Stimulated activated CD8-positive, alpha-beta memory T cell treated with anti-CD3 and anti-CD28 coated beads, Interleukin-4, amount 100 ng/mL, for 1 hour (primary cell): Measurements from ENCODE around the gene CD46.

Experiments used
- DNase-seq, 2 donors: peaks; one replicate each; pipeline ENCODE4 v3.0.0-alpha.2; 2020; ENCODE audit warnings: low read depth in 2 of 2, low spot score in 1 of 2

CD46 gene

GRCh38 chr1:207844371-207844770 is 92.5 kb downstream of the CD46 start:
- DNase-seq: no peak
